Astrocyte (in vitro differentiated cells and primary cell): ENCODE results near the gene KCNQ1. TPM values are rescaled to one million over a fixed set of nuclear protein-coding genes. Genes with fewer than 3 reads are reported as not detected.

Experiments used
- DNase-seq: peaks from one replicate; pipeline ENCODE4 v3.0.0-alpha.2; 2010; ENCODE audit warnings: low read depth
- FAIRE-seq: peaks from 2 replicates; lab custom pipeline; 2011; peaks lifted over from hg19 to GRCh38; lab: Jason Lieb, UNC
- H2AFZ ChIP-seq: 2 replicates; pipeline ENCODE4 v1.6.0; 2012; ENCODE audit warnings: low read depth, low read length, inconsistent platforms
- H3K27ac ChIP-seq: 2 replicates; pipeline ENCODE4 v1.5.1; 2011; ENCODE audit warnings: low read depth, low read length, inconsistent platforms
- H3K27me3 ChIP-seq: 2 replicates; pipeline ENCODE4 v1.6.0; 2011; ENCODE audit warnings: low read length, inconsistent platforms; ENCODE audit not compliant: insufficient read depth
- H3K36me3 ChIP-seq: 2 replicates; pipeline ENCODE4 v1.5.1; 2011; ENCODE audit warnings: low read length, inconsistent platforms; ENCODE audit not compliant: insufficient read depth
- H3K4me1 ChIP-seq: 2 replicates; pipeline ENCODE4 v1.5.1; 2011; ENCODE audit warnings: low read length, inconsistent platforms; ENCODE audit not compliant: insufficient read depth
- H3K4me2 ChIP-seq: 2 replicates; pipeline ENCODE4 v1.6.0; 2012; ENCODE audit warnings: low read length, inconsistent platforms
- H3K4me3 ChIP-seq: 2 replicates; pipeline ENCODE4 v1.5.1; 2011; ENCODE audit warnings: low read depth, mild to moderate bottlenecking, low read length, inconsistent platforms; ENCODE audit not compliant: insufficient read depth
- H3K79me2 ChIP-seq: 2 replicates; pipeline ENCODE4 v1.6.0; 2012; ENCODE audit warnings: mild to moderate bottlenecking, low read length, inconsistent platforms; ENCODE audit not compliant: insufficient read depth
- H3K9ac ChIP-seq: 2 replicates; pipeline ENCODE4 v1.6.0; 2012; ENCODE audit warnings: mild to moderate bottlenecking, low read length, inconsistent platforms
- H3K9me3 ChIP-seq: 2 replicates; pipeline ENCODE4 v1.5.1; 2012; ENCODE audit warnings: low read depth, mild to moderate bottlenecking, low read length, inconsistent platforms; ENCODE audit not compliant: insufficient read depth
- H4K20me1 ChIP-seq: 2 replicates; pipeline ENCODE4 v1.6.0; 2012; ENCODE audit warnings: low read length, inconsistent platforms; ENCODE audit not compliant: insufficient read depth
- H3K27ac Mint-ChIP-seq: one replicate; pipeline ENCODE4 v1.8.0; 2021; ENCODE audit warnings: mild to moderate bottlenecking, mixed read lengths; ENCODE audit not compliant: unreplicated experiment
- H3K27me3 Mint-ChIP-seq: one replicate; pipeline ENCODE4 v1.8.0; 2021; ENCODE audit warnings: low read depth, mixed read lengths; ENCODE audit not compliant: unreplicated experiment
- H3K36me3 Mint-ChIP-seq: one replicate; pipeline ENCODE4 v1.8.0; 2021; ENCODE audit warnings: low read depth, mixed read lengths; ENCODE audit not compliant: unreplicated experiment
- H3K4me1 Mint-ChIP-seq: one replicate; pipeline ENCODE4 v1.8.0; 2021; ENCODE audit warnings: low read depth, mixed read lengths; ENCODE audit not compliant: unreplicated experiment
- H3K4me3 Mint-ChIP-seq: one replicate; pipeline ENCODE4 v1.8.0; 2021; ENCODE audit warnings: mild to moderate bottlenecking, moderate library complexity, mixed read lengths; ENCODE audit not compliant: unreplicated experiment
- H3K9me3 Mint-ChIP-seq: one replicate; pipeline ENCODE4 v1.8.0; 2021; ENCODE audit warnings: mild to moderate bottlenecking, mixed read lengths; ENCODE audit not compliant: unreplicated experiment
- EZH2 ChIP-seq: IDR thresholded peaks from 2 replicates; pipeline ENCODE4 v1.6.1; 2012; ENCODE audit warnings: mild to moderate bottlenecking, low read length, inconsistent platforms; ENCODE audit not compliant: insufficient read depth
- total RNA-seq: library from RNA; stranded (reverse); gene quantifications from 2 replicates; pipeline ENCODE4 v1.2.1, GENCODE V29; 2021
- TF ChIP-seq, protein P1 (sequence below): IDR thresholded peaks from 2 replicates; pipeline ENCODE4 v1.5.1; 2011; ENCODE audit warnings: low read depth, mild to moderate bottlenecking, inconsistent platforms, low read length, moderate library complexity; ENCODE audit not compliant: insufficient read depth

The KCNQ1 gene
- total RNA-seq, 1 donor from 2014 or later, result not detected

DNA sequence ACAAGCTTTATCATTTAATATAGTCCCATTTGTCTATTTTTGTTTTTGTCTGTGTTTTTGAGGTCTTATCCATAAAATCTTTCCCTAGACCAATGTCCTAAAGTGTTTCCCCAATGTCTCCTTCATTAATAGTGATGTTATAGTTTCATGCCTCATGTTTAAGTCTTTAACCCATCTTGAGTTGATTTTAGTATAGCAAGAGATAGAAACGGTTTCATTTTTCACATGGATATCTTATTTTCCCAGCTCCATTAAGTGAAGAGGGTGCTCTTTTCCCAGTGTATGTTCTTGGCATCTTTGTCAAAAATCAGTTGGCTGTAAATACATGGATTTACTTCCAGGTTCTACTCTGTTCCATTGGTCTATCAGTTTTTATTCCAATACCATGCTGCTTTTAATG, 196.8 kb downstream of the KCNQ1 start:
- no peak overlapping the region for H3K27ac ChIP-seq
- Mint-ChIP-seq H3K9me3 (peaks cover 76% of the 10 kb centered on the region), H3K27me3 (peaks cover 3% of the 10 kb centered on the region), H3K27ac (no peak overlapping the region), H3K4me3 (no peak overlapping the region), H3K36me3 (peaks cover 11% of the 10 kb centered on the region), H3K4me1 (no peaks in the 10 kb centered on the region)
- H3K4me1 ChIP-seq, result no peaks in the 10 kb centered on the region
- FAIRE-seq (no peak), DNase-seq (no peak)
- no peaks in the 10 kb centered on the region for H3K27me3 ChIP-seq
- H3K36me3 ChIP-seq, result no peaks in the 10 kb centered on the region
- H2AFZ ChIP-seq, result no peak overlapping the region
- H3K4me3 ChIP-seq, result no peak overlapping the region
- H3K9me3 ChIP-seq, result peaks cover 28% of the 10 kb centered on the region
- no peak for TF ChIP-seq EZH2
- TF ChIP-seq, protein P1, sequence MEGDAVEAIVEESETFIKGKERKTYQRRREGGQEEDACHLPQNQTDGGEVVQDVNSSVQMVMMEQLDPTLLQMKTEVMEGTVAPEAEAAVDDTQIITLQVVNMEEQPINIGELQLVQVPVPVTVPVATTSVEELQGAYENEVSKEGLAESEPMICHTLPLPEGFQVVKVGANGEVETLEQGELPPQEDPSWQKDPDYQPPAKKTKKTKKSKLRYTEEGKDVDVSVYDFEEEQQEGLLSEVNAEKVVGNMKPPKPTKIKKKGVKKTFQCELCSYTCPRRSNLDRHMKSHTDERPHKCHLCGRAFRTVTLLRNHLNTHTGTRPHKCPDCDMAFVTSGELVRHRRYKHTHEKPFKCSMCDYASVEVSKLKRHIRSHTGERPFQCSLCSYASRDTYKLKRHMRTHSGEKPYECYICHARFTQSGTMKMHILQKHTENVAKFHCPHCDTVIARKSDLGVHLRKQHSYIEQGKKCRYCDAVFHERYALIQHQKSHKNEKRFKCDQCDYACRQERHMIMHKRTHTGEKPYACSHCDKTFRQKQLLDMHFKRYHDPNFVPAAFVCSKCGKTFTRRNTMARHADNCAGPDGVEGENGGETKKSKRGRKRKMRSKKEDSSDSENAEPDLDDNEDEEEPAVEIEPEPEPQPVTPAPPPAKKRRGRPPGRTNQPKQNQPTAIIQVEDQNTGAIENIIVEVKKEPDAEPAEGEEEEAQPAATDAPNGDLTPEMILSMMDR, result no peak
- H3K9ac ChIP-seq, result no peak overlapping the region
- no peaks in the 10 kb centered on the region for H3K79me2 ChIP-seq
- H3K4me2 ChIP-seq, result no peak overlapping the region
- H4K20me1 ChIP-seq, result no peaks in the 10 kb centered on the region

DNA sequence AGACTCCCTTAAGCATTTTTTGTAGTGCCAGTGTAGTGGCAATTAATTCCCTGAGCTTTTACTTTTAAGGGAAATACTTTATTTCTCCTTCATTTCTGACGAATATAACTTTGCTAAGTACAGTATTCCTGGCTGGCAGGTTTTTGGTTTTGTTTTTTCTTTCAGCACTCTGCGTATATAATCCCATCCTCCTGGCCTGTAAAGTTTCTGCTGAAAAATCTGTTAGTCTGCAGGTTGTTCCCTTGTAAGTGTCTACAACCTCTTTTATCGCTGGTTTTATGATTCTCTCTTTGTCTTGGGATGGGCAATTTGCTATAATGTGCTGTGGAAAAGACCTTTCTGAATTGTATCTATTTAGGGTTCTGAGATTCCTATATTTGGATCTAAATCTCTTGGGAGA, 198.9 kb downstream of the KCNQ1 start:
- no peak for DNase-seq
- Histone ChIP-seq H3K9ac (no peak overlapping the region), H4K20me1 (no peaks in the 10 kb centered on the region), H3K4me3 (no peak overlapping the region), H3K4me1 (no peaks in the 10 kb centered on the region), H3K9me3 (peaks cover 29% of the 10 kb centered on the region), H3K27me3 (no peaks in the 10 kb centered on the region), H3K36me3 (no peaks in the 10 kb centered on the region), H2AFZ (no peak overlapping the region), H3K79me2 (no peaks in the 10 kb centered on the region), H3K27ac (no peak overlapping the region), H3K4me2 (no peak overlapping the region)
- peaks cover 67% of the 10 kb centered on the region for H3K9me3 Mint-ChIP-seq
- H3K27ac Mint-ChIP-seq, result no peak overlapping the region
- no peaks in the 10 kb centered on the region for H3K4me1 Mint-ChIP-seq
- TF ChIP-seq, protein P1, result no peak
- no peak for TF ChIP-seq EZH2
- FAIRE-seq, result no peak
- no peak overlapping the region for H3K4me3 Mint-ChIP-seq
- H3K27me3 Mint-ChIP-seq, result peaks cover 3% of the 10 kb centered on the region
- H3K36me3 Mint-ChIP-seq, result peaks cover 12% of the 10 kb centered on the region

DNA sequence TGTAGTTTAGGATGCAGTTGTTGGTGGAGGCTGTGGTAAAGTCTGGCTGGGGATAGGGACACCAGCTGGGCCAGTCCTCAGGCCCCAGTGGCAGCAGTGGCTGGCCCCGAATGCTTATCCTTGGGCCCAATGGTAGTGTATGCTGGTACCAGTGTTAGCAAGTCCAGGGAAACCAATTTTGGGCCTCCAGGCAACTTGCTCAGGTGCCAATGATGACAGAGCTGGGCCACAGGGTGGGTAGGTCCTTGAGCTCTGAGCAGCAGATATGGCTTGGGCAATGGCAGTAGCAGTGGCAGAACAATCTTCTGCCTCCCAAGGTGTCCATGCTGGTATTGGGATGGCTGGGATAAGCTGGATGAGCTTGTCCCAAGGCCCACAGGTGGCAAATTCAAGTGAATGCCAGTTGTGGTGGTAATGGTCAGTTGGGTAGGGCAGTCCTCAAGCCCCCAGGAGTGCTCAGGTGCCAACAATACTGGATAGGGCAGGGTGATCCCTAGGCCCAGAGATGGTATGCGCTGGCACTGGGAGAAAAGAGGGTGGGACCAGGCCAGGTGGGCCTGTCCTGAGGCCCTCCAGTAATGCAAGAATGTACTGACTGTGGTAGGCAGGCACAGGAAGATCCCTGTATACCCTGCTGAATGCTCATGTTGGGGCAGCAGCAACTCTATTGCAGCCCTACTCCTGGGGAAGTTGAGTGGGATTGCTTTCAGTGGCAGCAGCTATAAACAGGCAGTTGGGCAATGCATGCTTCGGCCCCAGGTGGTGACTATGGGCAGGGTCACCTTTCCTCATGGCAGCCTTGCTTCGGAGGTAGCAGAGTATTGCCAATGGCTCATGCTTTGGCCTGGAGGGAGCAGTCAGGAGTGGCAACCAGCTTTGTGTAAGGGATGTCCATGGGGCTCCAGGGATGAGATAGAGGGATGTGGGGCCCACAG, 200.3 kb downstream of the KCNQ1 start:
- peaks cover 70% of the 10 kb centered on the region for H3K9me3 Mint-ChIP-seq
- H3K27ac ChIP-seq, result no peak overlapping the region
- peaks cover 32% of the 10 kb centered on the region for H3K9me3 ChIP-seq
- DNase-seq, result no peak
- H3K9ac ChIP-seq, result no peak overlapping the region
- H3K4me3 Mint-ChIP-seq, result no peak overlapping the region
- no peaks in the 10 kb centered on the region for H3K27me3 Mint-ChIP-seq
- H3K4me1 ChIP-seq, result no peaks in the 10 kb centered on the region
- no peaks in the 10 kb centered on the region for H3K79me2 ChIP-seq
- FAIRE-seq, result no peak
- H3K36me3 ChIP-seq, result no peaks in the 10 kb centered on the region
- no peaks in the 10 kb centered on the region for H4K20me1 ChIP-seq
- TF ChIP-seq EZH2, result no peak
- TF ChIP-seq, protein P1, result no peak
- no peak overlapping the region for H3K4me3 ChIP-seq
- no peak overlapping the region for H3K27ac Mint-ChIP-seq
- no peak overlapping the region for H2AFZ ChIP-seq
- H3K4me2 ChIP-seq, result no peak overlapping the region
- no peaks in the 10 kb centered on the region for H3K4me1 Mint-ChIP-seq
- peaks cover 17% of the 10 kb centered on the region for H3K36me3 Mint-ChIP-seq
- H3K27me3 ChIP-seq, result no peaks in the 10 kb centered on the region
